ENCODE results near the gene SYT12. TPM values are rescaled to one million over a fixed set of nuclear protein-coding genes. Genes with fewer than 3 reads are reported as not detected.

The SYT12 gene
- total and polyA plus RNA-seq, 7 donors = under 0.01 to 1.1 (median 0.92) TPM; not detected in 4

- Histone ChIP-seq H3K4me1 (no peaks in the 10 kb centered on the region), H3K36me3 (no peaks in the 10 kb centered on the region), H3K4me3 (no peak overlapping the region), H3K27ac (no peak overlapping the region), H3K9me3 (peaks cover 0 to 7% (median 3%) of the 10 kb centered on the region in 4 donors), H3K27me3 (no peaks in the 10 kb centered on the region)
- intact Hi-C loops (cut with DNase I) = no loop called here
- no peak for DNase-seq
- 73 to 75% methylated on average over 11 of the region's 11 CpGs for WGBS, 2 donors
- TF ChIP-seq POLR2AphosphoS5 (IDR thresholded peaks at IDR 0.05) (no peak), POLR2A (IDR thresholded peaks at IDR 0.05) (no peak), CTCF (IDR thresholded peaks at IDR 0.05) (no peak), EP300 (IDR thresholded peaks at IDR 0.05) (no peak)
Observed at GRCh38 chr11:66975405-66976027, 47.4 kb upstream of the SYT12 start.

DNA sequence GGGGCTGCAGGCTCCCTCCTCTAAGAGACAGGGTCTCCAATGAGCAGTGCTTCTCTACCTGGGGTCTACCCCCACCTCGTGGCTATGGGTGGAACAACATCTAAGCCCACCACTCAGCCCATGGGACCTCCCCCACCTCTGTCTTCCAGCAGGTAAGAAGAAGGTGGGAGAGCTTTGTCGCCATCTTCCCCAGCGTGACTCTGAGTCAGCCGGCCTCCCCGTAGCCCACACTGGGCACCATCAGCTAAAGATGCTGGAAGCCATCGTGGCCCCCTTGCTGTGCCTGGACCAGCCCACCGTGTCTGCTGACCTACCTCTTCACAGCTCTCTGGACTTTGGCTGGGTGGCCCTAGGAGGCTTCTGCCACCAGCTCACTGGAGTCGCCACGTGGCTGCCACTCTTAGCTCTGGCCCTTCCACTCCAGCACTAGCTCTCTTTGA lies 46.9 kb upstream of the SYT12 start:
- no peak for TF ChIP-seq EP300 (IDR thresholded peaks at IDR 0.05)
- peak in 1 of 4 experiments; percentile 15 for TF ChIP-seq CTCF (IDR thresholded peaks at IDR 0.05)
- no peaks in the 10 kb centered on the region for H3K27me3 ChIP-seq
- 47 to 66% methylated on average over 9 of the region's 9 CpGs for WGBS, 2 donors
- peaks cover 0 to 7% (median 3%) of the 10 kb centered on the region in 4 donors for H3K9me3 ChIP-seq
- DNase-seq = no peak
- H3K4me1 ChIP-seq = no peaks in the 10 kb centered on the region
- intact Hi-C loops (cut with DNase I) = no loop called here
- H3K36me3 ChIP-seq = no peaks in the 10 kb centered on the region
- no peak overlapping the region for H3K4me3 ChIP-seq
- no peak overlapping the region for H3K27ac ChIP-seq

DNA sequence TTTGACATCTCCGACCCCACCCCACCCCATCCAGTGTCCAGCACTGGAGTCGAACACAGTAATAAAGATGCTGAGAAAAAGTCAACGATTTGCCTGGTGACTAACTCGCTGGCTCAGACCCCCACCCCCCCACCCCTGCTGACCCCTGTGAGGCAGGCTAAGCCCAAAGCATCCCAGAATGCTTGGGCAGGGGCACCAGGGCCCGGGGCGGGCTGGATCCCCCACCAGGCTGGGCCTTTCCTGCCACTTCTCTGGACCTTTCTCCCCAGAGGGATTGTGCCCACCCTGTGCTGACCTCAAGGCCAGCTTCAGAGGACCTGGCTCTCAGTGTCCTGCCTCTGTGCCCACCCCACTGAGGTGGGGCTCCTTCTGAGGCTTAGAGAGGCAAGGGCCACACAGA lies 46.0 kb upstream of the SYT12 start:
- no peak for DNase-seq
- WGBS, 2 donors = 75 to 82% methylated on average over 6 of the region's 6 CpGs
- Histone ChIP-seq H3K27ac (no peak overlapping the region), H3K36me3 (no peaks in the 10 kb centered on the region), H3K4me1 (peaks cover 0 to 5% (median 3%) of the 10 kb centered on the region in 4 donors), H3K9me3 (peaks cover 0 to 7% (median 3%) of the 10 kb centered on the region in 4 donors), H3K4me3 (no peak overlapping the region), H3K27me3 (no peaks in the 10 kb centered on the region)
- intact Hi-C loops (cut with DNase I) = no loop called here
- TF ChIP-seq CTCF (IDR thresholded peaks at IDR 0.05) (no peak), POLR2AphosphoS5 (IDR thresholded peaks at IDR 0.05) (no peak), EP300 (IDR thresholded peaks at IDR 0.05) (no peak)

- no peak overlapping the region for H3K27ac ChIP-seq
- no peak for DNase-seq
- no peaks in the 10 kb centered on the region for H3K27me3 ChIP-seq
- WGBS, 2 donors = 92 to 94% methylated on average over 2 of the region's 2 CpGs
- intact Hi-C loops (cut with DNase I) = no loop called here
- peaks cover 0 to 7% (median 3%) of the 10 kb centered on the region in 4 donors for H3K9me3 ChIP-seq
- TF ChIP-seq CTCF (IDR thresholded peaks at IDR 0.05) (no peak), EP300 (IDR thresholded peaks at IDR 0.05) (no peak), POLR2AphosphoS5 (IDR thresholded peaks at IDR 0.05) (no peak), POLR2A (IDR thresholded peaks at IDR 0.05) (no peak)
- no peak overlapping the region for H3K4me3 ChIP-seq
- no peaks in the 10 kb centered on the region for H3K36me3 ChIP-seq
- H3K4me1 ChIP-seq = peaks cover 0 to 8% (median 6%) of the 10 kb centered on the region in 4 donors
Observed at GRCh38 chr11:66978229-66978628, 44.7 kb upstream of the SYT12 start.

DNA sequence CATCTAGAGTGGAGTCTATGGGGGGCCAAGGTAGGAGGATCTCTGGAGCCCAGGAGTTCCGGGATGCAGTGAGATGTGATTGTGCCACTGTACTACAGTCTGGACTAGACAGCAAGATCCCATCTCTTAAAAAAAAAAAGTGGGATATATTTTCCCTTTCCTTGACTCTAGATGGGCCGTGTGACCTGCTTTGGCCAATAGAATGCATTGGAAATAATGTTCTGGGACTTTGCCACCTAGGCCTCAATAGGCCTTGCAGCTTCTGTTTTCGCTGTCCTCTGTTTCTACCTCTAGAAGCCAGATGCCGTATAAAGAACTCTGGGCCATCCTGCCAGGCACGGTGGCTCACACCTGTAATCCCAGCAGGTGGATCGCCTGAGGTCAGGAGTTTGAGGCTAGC lies 44.2 kb upstream of the SYT12 start:
- peaks cover 0 to 7% (median 3%) of the 10 kb centered on the region in 4 donors for H3K9me3 ChIP-seq
- no peaks in the 10 kb centered on the region for H3K36me3 ChIP-seq
- TF ChIP-seq CTCF (IDR thresholded peaks at IDR 0.05) = no peak
- no peak for TF ChIP-seq POLR2A (IDR thresholded peaks at IDR 0.05)
- TF ChIP-seq POLR2AphosphoS5 (IDR thresholded peaks at IDR 0.05) = no peak
- no peak for TF ChIP-seq EP300 (IDR thresholded peaks at IDR 0.05)
- H3K27ac ChIP-seq = no peak overlapping the region
- H3K27me3 ChIP-seq = no peaks in the 10 kb centered on the region
- peaks cover 0 to 8% (median 6%) of the 10 kb centered on the region in 4 donors for H3K4me1 ChIP-seq
- 96% methylated on average over 6 of the region's 6 CpGs for WGBS, 2 donors
- no peak overlapping the region for H3K4me3 ChIP-seq
- intact Hi-C loops (cut with DNase I) = no loop called here
- DNase-seq = no peak

All from sigmoid colon (tissue), 7 donors.